DND-41 (cell line): Measurements from ENCODE around the gene HSP90AB1.

Experiments
- EZH2 ChIP-seq: IDR thresholded peaks from 3 replicates; pipeline ENCODE4 v1.6.1; 2012; ENCODE audit warnings: borderline replicate concordance, low read depth, mild to moderate bottlenecking, moderate library complexity, low read length, inconsistent platforms; ENCODE audit not compliant: severe bottlenecking
- TF ChIP-seq, protein P1 (sequence below): IDR thresholded peaks from 2 replicates; pipeline ENCODE4 v1.5.1; 2012; ENCODE audit warnings: borderline replicate concordance, low read length, moderate library complexity, mild to moderate bottlenecking; ENCODE audit not compliant: poor library complexity, severe bottlenecking; ENCODE audit errors: extremely low read depth

- no peak for TF ChIP-seq EZH2
- TF ChIP-seq, protein P1, sequence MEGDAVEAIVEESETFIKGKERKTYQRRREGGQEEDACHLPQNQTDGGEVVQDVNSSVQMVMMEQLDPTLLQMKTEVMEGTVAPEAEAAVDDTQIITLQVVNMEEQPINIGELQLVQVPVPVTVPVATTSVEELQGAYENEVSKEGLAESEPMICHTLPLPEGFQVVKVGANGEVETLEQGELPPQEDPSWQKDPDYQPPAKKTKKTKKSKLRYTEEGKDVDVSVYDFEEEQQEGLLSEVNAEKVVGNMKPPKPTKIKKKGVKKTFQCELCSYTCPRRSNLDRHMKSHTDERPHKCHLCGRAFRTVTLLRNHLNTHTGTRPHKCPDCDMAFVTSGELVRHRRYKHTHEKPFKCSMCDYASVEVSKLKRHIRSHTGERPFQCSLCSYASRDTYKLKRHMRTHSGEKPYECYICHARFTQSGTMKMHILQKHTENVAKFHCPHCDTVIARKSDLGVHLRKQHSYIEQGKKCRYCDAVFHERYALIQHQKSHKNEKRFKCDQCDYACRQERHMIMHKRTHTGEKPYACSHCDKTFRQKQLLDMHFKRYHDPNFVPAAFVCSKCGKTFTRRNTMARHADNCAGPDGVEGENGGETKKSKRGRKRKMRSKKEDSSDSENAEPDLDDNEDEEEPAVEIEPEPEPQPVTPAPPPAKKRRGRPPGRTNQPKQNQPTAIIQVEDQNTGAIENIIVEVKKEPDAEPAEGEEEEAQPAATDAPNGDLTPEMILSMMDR: no peak
Observed at GRCh38 chr6:44275749-44276648, 29.1 kb downstream of the HSP90AB1 start.
